ENCODE data around the gene PAFAH1B1.

PAFAH1B1 gene

GRCh38 chr17:2659337-2659736 is 65.9 kb downstream of the PAFAH1B1 start:
- peak; percentile 32; the same call in 1 of the 2 replicates for TF ChIP-seq TEAD4 (IDR thresholded peaks at IDR 0.05)
- peak; percentile 36; the same call in 1 of the 2 replicates for TF ChIP-seq USF1 (IDR thresholded peaks at IDR 0.05)

DNA sequence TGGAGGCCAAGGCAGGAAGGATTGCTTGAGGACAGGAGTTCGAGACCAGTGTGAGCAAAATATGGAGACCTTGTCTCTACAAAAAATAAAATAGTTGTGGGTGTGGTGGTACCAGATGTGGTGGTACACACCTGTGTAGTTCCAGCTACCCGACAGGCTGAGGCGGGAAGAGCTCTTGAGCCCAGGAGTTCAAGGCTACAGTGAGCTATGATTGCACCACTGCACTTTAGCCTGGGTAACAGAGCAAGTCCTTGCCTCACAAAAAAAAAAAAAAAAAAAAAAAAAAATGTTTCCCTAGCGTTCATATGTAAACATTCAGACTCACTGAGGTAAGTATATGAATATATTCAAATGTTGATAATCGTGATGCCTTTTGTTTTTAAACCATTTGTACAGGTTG is 78.6 kb downstream of the PAFAH1B1 start:
- TF ChIP-seq YY1 (IDR thresholded peaks at IDR 0.05; ENCODE audit: low read depth) = no peak
- TF ChIP-seq TEAD4 (IDR thresholded peaks at IDR 0.05) = no peak
- no peak for TF ChIP-seq FOXM1 (IDR thresholded peaks at IDR 0.05; ENCODE audit: borderline replicate concordance, low read depth)
- TF ChIP-seq CREB1 (IDR thresholded peaks at IDR 0.05; ENCODE audit: low read depth) = no peak
- no peak for TF ChIP-seq RAD21 (IDR thresholded peaks at IDR 0.05; ENCODE audit: low read depth)
- no peak for TF ChIP-seq CEBPB (IDR thresholded peaks at IDR 0.05)
- no peak for TF ChIP-seq TAF1 (IDR thresholded peaks at IDR 0.05; ENCODE audit: low read depth)
- TF ChIP-seq USF1 (IDR thresholded peaks at IDR 0.05) = no peak
- TF ChIP-seq, protein P1, sequence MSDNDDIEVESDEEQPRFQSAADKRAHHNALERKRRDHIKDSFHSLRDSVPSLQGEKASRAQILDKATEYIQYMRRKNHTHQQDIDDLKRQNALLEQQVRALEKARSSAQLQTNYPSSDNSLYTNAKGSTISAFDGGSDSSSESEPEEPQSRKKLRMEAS (IDR thresholded peaks at IDR 0.05) = no peak
- TF ChIP-seq NFIC (IDR thresholded peaks at IDR 0.05) = no peak
- no peak for TF ChIP-seq EP300 (IDR thresholded peaks at IDR 0.05; ENCODE audit: borderline replicate concordance)
- TF ChIP-seq ZBTB7A (IDR thresholded peaks at IDR 0.05; ENCODE audit: low read depth) = no peak
- no peak for TF ChIP-seq TCF12 (IDR thresholded peaks at IDR 0.05; ENCODE audit: low read depth)
- TF ChIP-seq REST (IDR thresholded peaks at IDR 0.05; ENCODE audit: low read depth) = no peak

DNA sequence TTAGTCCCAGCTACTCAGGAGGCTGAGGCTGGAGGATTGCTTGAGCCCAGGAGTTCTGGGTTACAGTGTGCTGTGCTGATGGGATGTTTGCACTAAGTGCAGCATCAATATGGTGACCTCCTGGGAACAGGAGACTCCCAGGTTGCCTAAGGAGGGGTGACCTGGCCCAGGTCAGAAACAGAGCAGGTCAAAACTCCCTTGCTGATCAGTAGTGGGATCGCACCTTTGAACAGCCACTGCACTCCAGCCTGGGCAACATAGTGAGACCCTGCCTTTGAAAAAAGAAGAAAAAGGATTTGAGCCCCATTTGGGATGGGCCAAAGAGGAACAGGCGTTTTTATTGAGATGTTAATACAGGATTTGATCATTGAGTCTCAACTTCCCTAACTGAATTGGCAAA is 87.5 kb downstream of the PAFAH1B1 start:
- TF ChIP-seq, protein P1 (IDR thresholded peaks at IDR 0.05) = no peak
- no peak for TF ChIP-seq FOXM1 (IDR thresholded peaks at IDR 0.05; ENCODE audit: borderline replicate concordance, low read depth)
- TF ChIP-seq ZBTB7A (IDR thresholded peaks at IDR 0.05; ENCODE audit: low read depth) = no peak
- no peak for TF ChIP-seq TEAD4 (IDR thresholded peaks at IDR 0.05)
- TF ChIP-seq NFIC (IDR thresholded peaks at IDR 0.05) = no peak
- no peak for TF ChIP-seq EP300 (IDR thresholded peaks at IDR 0.05; ENCODE audit: borderline replicate concordance)
- no peak for TF ChIP-seq USF1 (IDR thresholded peaks at IDR 0.05)
- no peak for TF ChIP-seq REST (IDR thresholded peaks at IDR 0.05; ENCODE audit: low read depth)
- TF ChIP-seq EGR1 (IDR thresholded peaks at IDR 0.05) = no peak
- TF ChIP-seq TCF12 (IDR thresholded peaks at IDR 0.05; ENCODE audit: low read depth) = no peak
- no peak for TF ChIP-seq YY1 (IDR thresholded peaks at IDR 0.05; ENCODE audit: low read depth)
- TF ChIP-seq TAF1 (IDR thresholded peaks at IDR 0.05; ENCODE audit: low read depth) = no peak
- no peak for TF ChIP-seq CREB1 (IDR thresholded peaks at IDR 0.05; ENCODE audit: low read depth)

DNA sequence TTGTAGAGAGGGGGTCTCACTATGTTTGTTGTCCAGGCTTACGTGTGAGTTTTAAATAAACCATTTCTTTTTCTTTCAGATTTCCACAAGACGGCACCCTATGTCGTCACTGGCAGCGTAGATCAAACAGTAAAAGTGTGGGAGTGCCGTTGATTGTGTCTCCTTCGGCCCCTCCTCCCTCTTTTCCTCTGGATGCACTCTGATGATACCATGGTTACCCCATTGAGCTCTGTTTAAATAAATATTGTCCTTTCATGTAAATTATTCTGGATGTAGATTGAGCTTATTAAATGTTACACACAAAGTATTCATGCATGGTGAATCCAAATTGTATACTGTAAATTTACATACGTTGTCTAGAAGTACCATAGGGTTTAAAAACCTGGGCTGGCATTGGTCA is 88.2 kb downstream of the PAFAH1B1 start:
- TF ChIP-seq NFIC (IDR thresholded peaks at IDR 0.05) = no peak
- TF ChIP-seq TEAD4 (IDR thresholded peaks at IDR 0.05) = no peak
- no peak for TF ChIP-seq REST (IDR thresholded peaks at IDR 0.05; ENCODE audit: low read depth)
- no peak for TF ChIP-seq USF1 (IDR thresholded peaks at IDR 0.05)
- TF ChIP-seq FOXM1 (IDR thresholded peaks at IDR 0.05; ENCODE audit: borderline replicate concordance, low read depth) = no peak
- no peak for TF ChIP-seq ZBTB7A (IDR thresholded peaks at IDR 0.05; ENCODE audit: low read depth)
- no peak for TF ChIP-seq CREB1 (IDR thresholded peaks at IDR 0.05; ENCODE audit: low read depth)
- no peak for TF ChIP-seq CEBPB (IDR thresholded peaks at IDR 0.05)
- TF ChIP-seq EP300 (IDR thresholded peaks at IDR 0.05; ENCODE audit: borderline replicate concordance) = no peak
- TF ChIP-seq EGR1 (IDR thresholded peaks at IDR 0.05) = no peak
- no peak for TF ChIP-seq YY1 (IDR thresholded peaks at IDR 0.05; ENCODE audit: low read depth)
- no peak for TF ChIP-seq TAF1 (IDR thresholded peaks at IDR 0.05; ENCODE audit: low read depth)
- TF ChIP-seq, protein P1 (IDR thresholded peaks at IDR 0.05) = no peak
- TF ChIP-seq TCF12 (IDR thresholded peaks at IDR 0.05; ENCODE audit: low read depth) = no peak
- no peak for TF ChIP-seq RAD21 (IDR thresholded peaks at IDR 0.05; ENCODE audit: low read depth)

Data from Ishikawa (cell line).